Epithelial cell of prostate (primary cell): ENCODE data around the gene AQP6.

Experiments used
- DNase-seq: peaks from one replicate; pipeline ENCODE4 v3.0.0-alpha.2; 2011; ENCODE audit warnings: low read depth, low spot score
- H3K27ac ChIP-seq: fragments of 450-650 bp; 2 replicates; pipeline ENCODE4 v1.5.1; 2017; ENCODE audit warnings: mild to moderate bottlenecking

Gene AQP6

GRCh38 chr12:50021031-50021430 is 48.3 kb downstream of the AQP6 start:
- DNase-seq, result no peak
- H3K27ac ChIP-seq, result no peak overlapping the region

GRCh38 chr12:50022903-50023302 is 50.2 kb downstream of the AQP6 start:
- DNase-seq, result no peak
- H3K27ac ChIP-seq, result no peak overlapping the region

GRCh38 chr12:50024227-50024626 is 51.5 kb downstream of the AQP6 start:
- DNase-seq, result no peak
- H3K27ac ChIP-seq, result no peak overlapping the region

- DNase-seq, result no peak
- no peak overlapping the region for H3K27ac ChIP-seq
Measured at GRCh38 chr12:50024805-50025186, 52.0 kb downstream of the AQP6 start.

- peak; percentile 88 for DNase-seq
- H3K27ac ChIP-seq, result no peak within 1 kb of the TSS
Measured at GRCh38 chr12:50025187-50026059, 52.7 kb downstream of the AQP6 start, which contains the start of gene RACGAP1. TSS of gene RACGAP1 (minus strand) at chr12:50025494. CDS start at chr12:50016715, 8,779 bp downstream.

- DNase-seq, result no peak
- no peak overlapping the region for H3K27ac ChIP-seq
Measured at GRCh38 chr12:50026691-50027090, 53.9 kb downstream of the AQP6 start.
